ENCODE results near the gene ROBO4.

ROBO4 gene

GRCh38 chr11:124839972-124840621 lies 57.6 kb downstream of the ROBO4 start:
- FAIRE-seq, result no peak

GRCh38 chr11:124839128-124839971 lies 58.3 kb downstream of the ROBO4 start:
- no peak for FAIRE-seq

- FAIRE-seq, result no peak
Observed at GRCh38 chr11:124838805-124839127, 58.9 kb downstream of the ROBO4 start.

GRCh38 chr11:124837491-124837856 lies 60.2 kb downstream of the ROBO4 start:
- FAIRE-seq, result no peak

GRCh38 chr11:124835918-124836317 lies 61.7 kb downstream of the ROBO4 start:
- FAIRE-seq, result no peak

GRCh38 chr11:124834526-124835180 lies 63.0 kb downstream of the ROBO4 start:
- no peak for FAIRE-seq
